GM19455 (cell line): ENCODE data around the gene MAP2K5.

Source experiments
- ATAC-seq: cut with Tn5 transposase; IDR thresholded peaks from one replicate; pipeline ENCODE4 v1.9.1; 2021; ENCODE audit not compliant: unreplicated experiment

MAP2K5 gene

GRCh38 chr15:67556976-67557570 lies 14.6 kb downstream of the MAP2K5 start:
- no peak for ATAC-seq

GRCh38 chr15:67558502-67558901 lies 16.0 kb downstream of the MAP2K5 start:
- no peak for ATAC-seq

GRCh38 chr15:67559158-67559557 lies 16.7 kb downstream of the MAP2K5 start:
- no peak for ATAC-seq

GRCh38 chr15:67559576-67559975 lies 17.1 kb downstream of the MAP2K5 start:
- no peak for ATAC-seq

- ATAC-seq: no peak
These were observed 17.8 kb downstream of the MAP2K5 start for GRCh38 chr15:67560320-67560719.

- no peak for ATAC-seq
These were observed 20.6 kb downstream of the MAP2K5 start for GRCh38 chr15:67563092-67563491.

- peak; percentile 91 for ATAC-seq
These were observed 21.8 kb downstream of the MAP2K5 start for GRCh38 chr15:67564021-67564967.

- ATAC-seq: peak; percentile 25
These were observed 22.5 kb downstream of the MAP2K5 start for GRCh38 chr15:67564968-67565345.

GRCh38 chr15:67569668-67570067 lies 27.2 kb downstream of the MAP2K5 start:
- no peak for ATAC-seq

GRCh38 chr15:67570875-67571647 lies 28.6 kb downstream of the MAP2K5 start:
- ATAC-seq: no peak

GRCh38 chr15:67571648-67572415 lies 29.3 kb downstream of the MAP2K5 start:
- no peak for ATAC-seq

- no peak for ATAC-seq
These were observed 30.7 kb downstream of the MAP2K5 start for GRCh38 chr15:67573194-67573593.

GRCh38 chr15:67575039-67575502 lies 32.6 kb downstream of the MAP2K5 start:
- ATAC-seq: no peak

- no peak for ATAC-seq
These were observed 35.6 kb downstream of the MAP2K5 start for GRCh38 chr15:67578020-67578600.

- no peak for ATAC-seq
These were observed 36.7 kb downstream of the MAP2K5 start for GRCh38 chr15:67579164-67579563.

- no peak for ATAC-seq
These were observed 37.5 kb downstream of the MAP2K5 start for GRCh38 chr15:67579967-67580366.

- ATAC-seq: no peak
These were observed 41.7 kb downstream of the MAP2K5 start for GRCh38 chr15:67584157-67584556.

GRCh38 chr15:67585681-67586080 lies 43.2 kb downstream of the MAP2K5 start:
- no peak for ATAC-seq

- ATAC-seq: no peak
These were observed 44.8 kb downstream of the MAP2K5 start for GRCh38 chr15:67587331-67587730.

- no peak for ATAC-seq
These were observed 45.3 kb downstream of the MAP2K5 start for GRCh38 chr15:67587754-67588153.
